ENCODE measurements around the gene KRT86. TPM values are rescaled to one million over a fixed set of nuclear protein-coding genes. Genes with fewer than 3 reads are reported as not detected.

Gene KRT86
- total RNA-seq, 1 donor, result under 0.01 TPM

DNA sequence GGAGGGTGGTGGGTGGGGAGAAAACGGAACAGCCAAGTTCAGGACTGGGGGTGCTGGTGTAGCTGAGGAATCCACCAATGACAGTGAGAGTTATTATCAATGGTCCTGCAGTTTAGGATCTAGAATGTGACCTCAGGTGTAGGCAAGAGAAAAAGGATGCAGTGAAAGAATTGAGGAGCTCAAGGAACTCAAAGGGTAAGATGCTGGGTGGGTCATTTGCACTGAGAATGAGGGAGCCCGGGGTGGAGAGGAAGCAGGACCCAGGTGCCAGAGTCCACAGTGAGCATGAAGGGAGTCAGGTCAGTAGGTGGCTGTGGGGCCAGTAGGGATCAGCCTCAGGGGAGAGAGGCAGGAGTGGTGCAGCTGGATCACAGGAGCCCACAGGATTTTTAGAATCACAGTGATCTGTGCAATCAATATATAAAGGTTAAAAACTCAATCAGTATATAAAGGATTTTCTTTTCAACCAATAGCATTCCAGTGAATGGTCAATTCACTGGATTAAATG is 44.6 kb upstream of the KRT86 start:
- DNase-seq (ENCODE audit: low read depth), result no peak
- no peak overlapping the region for H3K4me3 ChIP-seq (ENCODE audit: low read depth, low read length)
- TF ChIP-seq, protein P1, sequence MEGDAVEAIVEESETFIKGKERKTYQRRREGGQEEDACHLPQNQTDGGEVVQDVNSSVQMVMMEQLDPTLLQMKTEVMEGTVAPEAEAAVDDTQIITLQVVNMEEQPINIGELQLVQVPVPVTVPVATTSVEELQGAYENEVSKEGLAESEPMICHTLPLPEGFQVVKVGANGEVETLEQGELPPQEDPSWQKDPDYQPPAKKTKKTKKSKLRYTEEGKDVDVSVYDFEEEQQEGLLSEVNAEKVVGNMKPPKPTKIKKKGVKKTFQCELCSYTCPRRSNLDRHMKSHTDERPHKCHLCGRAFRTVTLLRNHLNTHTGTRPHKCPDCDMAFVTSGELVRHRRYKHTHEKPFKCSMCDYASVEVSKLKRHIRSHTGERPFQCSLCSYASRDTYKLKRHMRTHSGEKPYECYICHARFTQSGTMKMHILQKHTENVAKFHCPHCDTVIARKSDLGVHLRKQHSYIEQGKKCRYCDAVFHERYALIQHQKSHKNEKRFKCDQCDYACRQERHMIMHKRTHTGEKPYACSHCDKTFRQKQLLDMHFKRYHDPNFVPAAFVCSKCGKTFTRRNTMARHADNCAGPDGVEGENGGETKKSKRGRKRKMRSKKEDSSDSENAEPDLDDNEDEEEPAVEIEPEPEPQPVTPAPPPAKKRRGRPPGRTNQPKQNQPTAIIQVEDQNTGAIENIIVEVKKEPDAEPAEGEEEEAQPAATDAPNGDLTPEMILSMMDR (IDR thresholded peaks at IDR 0.05; ENCODE audit: insufficient read depth, low read depth, low read length), result no peak

DNA sequence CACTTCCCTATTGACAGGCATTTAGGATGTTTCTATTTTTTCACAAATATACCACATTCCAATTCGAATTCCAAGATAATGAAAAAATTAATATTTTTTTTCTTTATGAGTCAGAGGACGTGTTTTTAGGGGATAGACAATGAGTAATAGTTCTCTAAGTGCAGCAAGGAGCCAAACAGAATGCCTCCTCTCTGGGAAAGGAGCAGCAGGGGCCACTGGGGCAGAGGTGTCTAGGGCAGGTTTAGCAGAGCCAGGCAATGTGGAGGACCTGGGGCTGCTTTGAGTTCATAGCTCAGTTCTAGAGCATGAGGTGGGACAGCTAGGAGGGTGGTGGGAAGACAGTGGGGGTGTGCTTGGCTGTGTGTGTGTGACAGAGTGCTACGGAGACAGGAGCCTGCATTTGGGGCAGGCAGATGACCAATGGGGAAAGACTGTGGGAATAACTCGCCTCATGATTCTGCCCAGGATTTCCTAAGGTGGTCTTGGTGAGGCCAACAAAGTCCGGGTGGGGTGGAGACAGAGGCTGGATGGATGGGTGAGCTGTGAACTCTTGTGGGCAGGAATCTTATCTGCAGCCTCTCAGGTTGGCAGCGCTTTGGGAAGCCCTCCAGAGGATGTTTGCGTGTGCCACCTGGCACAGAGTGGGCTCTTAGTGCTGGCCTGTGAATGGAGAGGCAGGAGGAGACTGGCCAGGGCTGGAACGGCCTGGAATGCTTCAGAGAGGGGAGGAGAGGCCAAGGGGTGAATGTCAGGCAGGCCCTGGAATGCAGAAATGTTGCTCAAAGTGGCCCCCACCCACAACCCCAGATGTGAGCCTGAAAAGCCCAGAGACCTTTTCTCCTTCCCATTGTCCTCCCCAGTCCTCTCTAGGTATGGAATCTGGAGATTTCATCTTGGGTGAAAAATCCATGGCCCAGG is 43.8 kb upstream of the KRT86 start:
- TF ChIP-seq, protein P1 (IDR thresholded peaks at IDR 0.05; ENCODE audit: insufficient read depth, low read depth, low read length), result no peak
- no peak overlapping the region for H3K4me3 ChIP-seq (ENCODE audit: low read depth, low read length)
- peak; percentile 56 for DNase-seq (ENCODE audit: low read depth)

- no peak overlapping the region for H3K4me3 ChIP-seq (ENCODE audit: low read depth, low read length)
- TF ChIP-seq, protein P1 (IDR thresholded peaks at IDR 0.05; ENCODE audit: insufficient read depth, low read depth, low read length), result no peak
- DNase-seq (ENCODE audit: low read depth), result no peak
These were observed 42.9 kb upstream of the KRT86 start for GRCh38 chr12:52231305-52232202.

DNA sequence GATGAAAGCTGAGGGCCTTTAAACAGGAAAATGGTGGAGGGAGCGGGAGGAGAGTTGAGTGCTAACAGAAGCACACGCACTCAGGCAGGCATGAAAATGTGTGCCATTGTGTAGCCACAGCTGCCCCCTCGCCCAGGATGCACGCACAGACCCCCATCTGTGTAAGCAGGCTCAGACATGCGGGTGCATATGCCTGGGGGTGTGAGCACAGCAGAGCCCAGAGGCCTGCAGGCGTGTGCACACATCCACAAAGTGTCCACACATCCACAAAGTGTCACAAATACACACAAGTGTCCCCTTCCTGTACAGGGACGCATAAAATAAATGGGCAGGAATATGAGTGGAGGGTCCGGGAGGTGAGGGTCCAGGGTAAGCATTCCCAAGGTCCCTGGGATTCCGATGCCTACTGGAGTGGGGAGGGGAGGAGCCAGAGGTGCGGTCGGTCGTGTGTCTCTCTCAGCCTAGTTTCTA is 42.2 kb upstream of the KRT86 start:
- TF ChIP-seq, protein P1 (IDR thresholded peaks at IDR 0.05; ENCODE audit: insufficient read depth, low read depth, low read length), result no peak
- DNase-seq (ENCODE audit: low read depth), result no peak
- no peak overlapping the region for H3K4me3 ChIP-seq (ENCODE audit: low read depth, low read length)

GRCh38 chr12:52232674-52233461 is 41.6 kb upstream of the KRT86 start, which contains the start of gene KRT7:
TSS of gene KRT7 (plus strand) at chr12:52233243. CDS start at chr12:52233297, 54 bp downstream.
- no peak within 1 kb of the TSS for H3K4me3 ChIP-seq (ENCODE audit: low read depth, low read length)
- TF ChIP-seq, protein P1 (IDR thresholded peaks at IDR 0.05; ENCODE audit: insufficient read depth, low read depth, low read length), result no peak
- DNase-seq (ENCODE audit: low read depth), result no peak
